HG03139 (cell line): ENCODE data around the gene RDH13.
A peak's percentile ranks its signal among the peaks of the same experiment; 100 is the strongest.
"Not testable (repeated sequence)": the region's sequence is repeated elsewhere in the genome, so short reads cannot be mapped to it uniquely, and the experiment has no call there.

ENCODE experiments used
- ATAC-seq: cut with Tn5 transposase; IDR thresholded peaks from one replicate; pipeline ENCODE4 v1.9.1; 2021; ENCODE audit not compliant: unreplicated experiment

RDH13 gene

DNA sequence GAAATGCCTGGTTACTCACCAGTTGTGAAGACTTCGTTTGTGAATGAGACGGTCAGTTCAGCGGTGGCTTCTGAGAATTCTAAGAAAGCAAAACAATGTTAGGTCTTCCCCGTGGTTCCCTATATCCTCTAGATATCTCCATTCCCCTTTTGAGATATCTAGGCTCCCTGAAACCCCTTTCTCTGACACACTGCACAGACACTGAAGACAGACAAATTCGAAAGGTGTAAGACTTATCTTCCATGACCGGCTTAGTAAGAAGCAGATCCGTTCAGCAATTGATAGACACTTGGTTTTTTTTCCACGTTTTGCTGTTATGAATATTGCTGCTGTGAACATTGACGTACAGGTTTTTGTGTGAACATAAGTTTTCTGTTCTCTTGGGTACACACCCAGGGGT, 44.3 kb downstream of the RDH13 start:
- no peak for ATAC-seq

DNA sequence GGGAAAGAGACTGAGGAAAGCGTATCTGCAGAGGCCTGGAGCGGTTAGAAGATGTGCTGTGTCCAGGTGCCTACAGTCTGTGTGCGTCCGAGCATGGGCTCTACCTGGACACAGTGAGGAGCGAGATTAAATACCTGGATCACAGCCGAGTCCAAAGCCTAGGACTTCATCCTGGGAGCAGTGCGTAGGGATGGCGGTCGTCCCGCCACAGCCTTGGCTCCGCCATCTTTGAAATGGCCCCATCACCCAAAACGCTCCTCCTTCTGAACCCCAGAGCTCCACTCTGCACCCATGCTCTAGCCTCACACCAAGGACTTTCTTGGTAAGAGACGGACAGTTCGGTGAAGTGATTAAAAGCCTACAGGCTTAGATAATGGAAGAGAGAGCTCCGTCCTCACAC, 44.7 kb downstream of the RDH13 start:
- ATAC-seq, result no peak

DNA sequence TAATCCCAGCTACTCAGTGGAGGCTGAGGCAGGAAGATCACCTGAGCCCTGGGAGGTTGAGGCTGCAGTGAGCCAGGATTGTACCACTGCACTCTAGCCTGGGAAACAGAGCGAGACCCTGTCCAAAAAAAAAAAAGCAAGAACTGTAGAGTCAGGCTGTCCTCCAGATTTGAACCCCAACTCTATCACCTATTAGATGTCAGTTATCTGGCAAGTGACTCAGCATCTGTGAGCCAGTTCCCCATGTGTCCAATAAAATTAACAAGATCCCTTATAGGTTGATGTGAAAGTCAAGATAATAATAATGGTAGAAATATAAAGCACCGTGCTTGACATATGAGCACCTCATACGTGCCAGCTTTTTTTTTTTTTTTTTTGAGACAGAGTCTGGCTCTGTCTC, 46.9 kb downstream of the RDH13 start:
- ATAC-seq, result no peak

DNA sequence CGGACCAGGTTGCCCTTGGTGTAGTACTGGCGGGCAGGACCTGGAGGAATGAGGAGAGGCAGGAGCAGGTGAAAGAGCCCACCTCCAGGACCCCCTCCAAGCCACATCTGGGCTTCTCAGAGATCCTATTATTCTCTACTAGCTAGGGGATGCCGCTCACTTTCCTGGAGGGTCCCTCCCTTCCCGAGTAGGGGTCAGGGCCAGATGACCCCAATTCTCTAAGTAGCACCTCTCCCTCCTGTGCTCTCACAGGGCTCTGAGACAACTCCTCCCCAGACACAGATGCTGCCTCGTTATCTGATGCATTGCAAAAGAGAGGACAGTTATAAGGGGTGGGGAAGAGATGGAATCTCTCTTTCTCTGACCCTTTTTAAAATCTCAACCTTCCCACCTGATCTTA, 47.8 kb downstream of the RDH13 start:
- no peak for ATAC-seq

DNA sequence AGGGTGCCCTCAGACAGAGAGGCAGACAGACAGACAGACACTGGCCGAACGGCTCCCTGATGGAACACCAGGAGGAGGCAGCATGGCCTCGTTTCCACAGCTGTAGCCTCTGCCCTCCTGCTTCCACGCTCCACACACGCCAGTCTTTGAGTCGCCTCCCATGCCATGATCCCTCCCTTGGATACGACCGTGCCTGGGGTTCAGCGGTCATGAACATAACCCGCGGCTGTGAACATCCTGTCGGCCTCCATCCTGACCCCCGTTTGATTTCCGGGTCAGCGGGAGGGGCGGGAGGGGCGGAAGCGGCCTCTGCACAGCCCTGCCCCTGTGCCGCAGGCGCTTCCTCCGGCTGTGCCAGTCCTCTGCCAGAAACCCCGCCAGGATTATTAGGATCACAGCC, 48.2 kb downstream of the RDH13 start:
- ATAC-seq, result no peak

DNA sequence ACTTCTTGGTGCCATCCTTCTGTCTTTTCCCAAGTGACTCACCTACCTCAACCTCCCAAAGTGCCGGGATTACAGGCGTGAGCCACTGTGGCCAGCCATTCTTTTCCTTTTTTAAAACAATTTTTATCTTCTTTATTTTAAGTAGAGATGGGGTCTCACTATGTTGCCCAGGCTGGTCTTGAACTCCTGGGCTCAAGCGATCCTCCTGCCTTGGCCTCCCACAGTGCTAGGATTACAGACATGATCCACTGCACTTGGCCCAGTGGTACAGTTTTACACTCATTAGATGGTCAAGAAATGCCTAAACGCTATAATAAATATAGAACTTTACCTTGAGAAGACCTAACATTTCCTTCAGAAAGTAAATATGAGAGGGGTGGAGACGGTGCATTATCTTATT, 49.4 kb downstream of the RDH13 start:
- no peak for ATAC-seq

DNA sequence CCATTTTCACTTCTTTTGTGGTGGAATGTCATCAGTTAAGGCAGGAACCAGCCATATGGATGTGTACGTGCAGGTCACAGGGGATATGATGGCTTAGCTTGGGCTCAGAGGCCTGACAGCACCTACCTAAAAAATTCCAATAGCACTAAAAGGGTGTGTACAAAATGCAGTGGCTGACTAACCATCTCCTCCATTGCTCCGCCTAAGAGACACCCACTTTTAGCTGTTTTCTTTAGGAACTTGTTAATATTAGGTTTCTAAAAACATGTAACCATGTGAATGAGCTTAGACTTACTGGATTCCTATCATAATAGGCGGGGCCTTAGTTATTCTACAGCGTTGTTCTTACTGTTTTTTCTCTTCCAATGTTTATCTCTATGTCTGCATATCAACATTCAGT, 50.6 kb downstream of the RDH13 start:
- ATAC-seq, result no peak

DNA sequence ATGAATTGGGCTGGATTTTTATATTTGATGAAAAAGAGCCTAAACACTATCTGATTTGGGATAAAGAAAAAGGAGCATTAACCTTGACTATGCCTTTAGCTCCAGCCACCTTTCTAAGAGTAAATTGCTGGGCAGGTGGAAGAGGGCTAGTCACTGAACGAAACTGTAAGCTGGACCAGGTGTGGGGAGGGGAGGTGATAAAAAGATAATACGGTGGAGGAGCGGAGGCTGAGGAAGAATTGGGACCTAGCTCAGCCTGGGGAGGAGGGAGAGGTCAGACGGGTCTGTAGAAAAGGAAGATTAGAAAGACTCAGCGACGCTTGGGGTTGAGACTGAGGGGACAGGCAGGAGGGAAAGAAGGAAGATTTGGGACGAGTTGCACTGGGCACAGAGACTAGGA, 52.4 kb downstream of the RDH13 start:
- ATAC-seq, result not testable (repeated sequence)

DNA sequence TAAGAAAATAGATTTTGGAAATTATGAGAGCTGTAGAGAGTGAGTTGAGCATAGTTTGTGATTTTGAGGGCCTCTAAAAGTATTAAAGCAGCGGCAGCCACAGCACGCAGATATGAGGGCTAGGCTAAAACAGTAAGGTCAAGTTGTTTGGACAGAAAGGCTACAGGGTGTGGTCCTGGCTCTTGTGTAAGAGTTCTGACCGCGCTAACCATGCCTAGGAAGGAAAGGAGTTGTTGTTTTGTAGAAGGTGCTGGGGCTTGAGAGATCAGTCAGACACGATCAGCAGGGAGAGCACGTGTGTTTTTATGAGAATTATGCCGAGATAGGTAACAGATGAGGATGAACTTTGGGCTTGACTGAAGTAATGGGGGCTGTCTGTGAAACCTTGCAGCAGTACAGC, 54.2 kb downstream of the RDH13 start:
- not testable (repeated sequence) for ATAC-seq

DNA sequence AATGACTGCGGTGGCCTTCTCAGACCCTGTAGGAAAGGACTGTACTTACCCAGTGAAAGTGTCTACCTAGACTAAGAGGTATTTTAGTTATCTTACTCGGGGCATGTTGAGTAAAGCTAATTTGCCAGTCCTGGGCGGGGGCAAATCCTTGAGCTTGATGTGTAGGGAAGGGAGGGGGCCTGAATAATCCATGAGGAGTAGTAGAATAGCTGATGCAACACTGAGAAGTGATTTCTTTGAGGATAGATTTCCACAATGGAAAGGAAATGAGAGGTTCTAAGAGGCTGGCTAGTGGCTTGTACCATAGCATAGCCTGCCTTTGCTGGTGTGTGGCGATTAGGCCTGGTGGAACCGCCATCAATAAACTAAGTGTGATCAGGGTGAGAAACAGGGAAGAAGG, 54.8 kb downstream of the RDH13 start:
- not testable (repeated sequence) for ATAC-seq

DNA sequence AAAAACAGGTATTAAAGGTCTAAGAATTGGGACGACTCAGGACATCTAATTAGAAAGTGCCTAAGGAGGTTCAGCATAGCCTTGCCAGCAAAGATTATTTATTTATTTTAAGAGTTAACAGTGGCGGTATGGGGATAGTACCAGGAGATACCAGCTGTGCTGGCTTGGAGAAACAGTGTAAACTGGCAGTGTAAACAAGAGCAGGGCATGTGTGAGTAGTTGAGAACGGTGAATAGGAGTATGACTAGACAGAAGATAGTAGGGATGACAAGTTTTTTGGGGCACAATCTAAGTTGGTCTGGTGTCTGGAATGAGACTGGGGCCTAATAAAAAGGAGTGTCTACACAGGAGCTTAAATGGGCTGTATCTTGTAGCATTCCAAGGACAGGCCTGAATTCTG, 55.4 kb downstream of the RDH13 start:
- not testable (repeated sequence) for ATAC-seq

DNA sequence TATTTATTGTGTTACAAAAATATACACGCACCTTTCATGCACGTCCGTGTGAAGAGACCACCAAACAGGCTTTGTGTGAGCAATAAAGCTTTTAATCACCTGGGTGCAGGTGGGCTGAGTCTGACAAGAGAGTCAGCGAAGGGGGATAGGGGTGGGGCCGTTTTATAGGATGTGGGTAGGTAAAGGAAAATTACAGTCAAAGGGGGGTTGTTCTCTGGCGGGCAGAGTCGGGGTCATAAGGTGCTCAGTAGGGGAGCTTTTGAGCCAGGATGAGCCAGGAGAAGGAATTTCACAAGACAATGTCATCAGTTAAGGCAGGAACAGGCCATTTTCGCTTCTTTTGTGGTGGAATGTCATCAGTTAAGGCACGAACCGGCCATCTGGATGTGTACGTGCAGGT, 56.2 kb downstream of the RDH13 start:
- not testable (repeated sequence) for ATAC-seq

DNA sequence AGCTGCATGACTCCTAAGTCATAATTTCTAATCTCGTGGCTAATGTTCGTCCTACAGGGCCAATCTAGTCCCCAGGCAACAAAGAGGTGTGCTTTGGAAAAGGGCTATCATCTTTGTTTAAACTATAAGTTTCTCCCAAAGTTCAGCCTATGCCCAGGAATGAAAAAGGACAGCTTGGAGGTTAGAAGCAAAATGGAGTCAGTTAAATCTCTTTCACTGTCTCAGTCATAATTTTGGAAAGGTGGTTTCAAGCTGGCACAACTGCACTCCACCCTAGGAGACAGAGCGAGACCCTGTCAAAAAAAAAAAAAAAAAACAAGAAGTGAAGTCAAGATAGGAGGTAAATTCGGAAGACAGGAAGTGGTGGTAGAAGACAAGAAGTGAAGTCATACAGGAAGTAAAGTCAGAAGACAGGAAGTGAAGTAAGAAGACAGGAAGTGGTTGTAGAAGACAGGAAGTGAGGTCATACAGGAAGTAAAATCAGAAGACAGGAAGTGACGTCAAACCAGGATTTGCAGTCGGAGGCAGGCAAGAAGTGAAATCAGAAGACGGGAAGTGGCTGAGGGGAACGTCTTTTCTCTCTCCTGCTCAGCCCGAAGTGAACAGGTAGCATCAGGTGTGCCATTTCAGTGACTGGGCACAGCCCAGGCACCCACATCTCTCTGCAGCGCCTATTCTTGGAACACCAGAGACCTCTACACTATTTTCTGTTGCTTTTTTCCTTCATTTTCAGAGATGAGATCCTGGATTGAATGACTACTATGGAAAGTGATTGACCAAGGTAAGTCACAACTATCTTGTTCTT, 57.1 kb downstream of the RDH13 start:
- peak; percentile 89 for ATAC-seq

DNA sequence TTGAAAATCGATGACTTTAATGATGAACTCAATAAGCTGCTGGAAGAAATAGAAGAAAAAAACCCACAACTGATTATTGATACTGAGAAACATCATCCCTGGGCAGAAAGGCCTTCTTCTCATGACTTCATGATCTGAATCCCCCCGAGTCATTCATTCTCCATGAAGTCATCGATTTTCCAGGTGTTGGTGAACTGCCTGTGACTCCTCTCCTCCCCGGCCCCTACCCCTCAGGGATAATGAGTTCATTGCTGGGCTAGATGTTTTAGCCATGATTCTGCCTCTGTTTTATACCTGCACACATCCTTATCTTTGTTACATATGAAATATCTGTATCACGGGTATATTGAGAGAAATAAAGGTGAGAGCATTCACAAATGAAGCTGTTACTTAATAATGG, 62.2 kb downstream of the RDH13 start:
- no peak for ATAC-seq

DNA sequence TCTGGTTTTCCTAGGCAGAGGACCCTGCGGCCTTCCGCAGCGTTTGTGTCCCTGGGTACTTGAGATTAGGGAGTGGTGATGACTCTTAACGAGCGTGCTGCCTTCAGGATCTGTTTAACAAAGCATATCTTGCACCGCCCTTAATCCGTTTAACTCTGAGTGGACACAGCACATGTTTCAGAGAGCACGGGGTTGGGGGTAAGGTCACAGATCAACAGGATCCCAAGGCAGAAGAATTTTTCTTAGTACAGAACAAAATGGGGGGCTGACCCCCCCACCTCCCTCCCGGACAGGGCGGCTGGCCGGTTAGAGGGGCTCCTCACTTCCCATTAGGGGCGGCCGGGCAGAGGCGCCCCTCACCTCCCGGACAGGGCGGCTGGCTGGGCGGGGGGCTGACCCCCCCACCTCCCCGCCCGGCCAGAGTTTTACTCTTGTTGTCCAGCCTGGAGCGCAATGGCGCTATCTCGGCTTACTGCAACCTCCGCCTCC, 64.2 kb downstream of the RDH13 start:
- ATAC-seq, result not testable (repeated sequence)

DNA sequence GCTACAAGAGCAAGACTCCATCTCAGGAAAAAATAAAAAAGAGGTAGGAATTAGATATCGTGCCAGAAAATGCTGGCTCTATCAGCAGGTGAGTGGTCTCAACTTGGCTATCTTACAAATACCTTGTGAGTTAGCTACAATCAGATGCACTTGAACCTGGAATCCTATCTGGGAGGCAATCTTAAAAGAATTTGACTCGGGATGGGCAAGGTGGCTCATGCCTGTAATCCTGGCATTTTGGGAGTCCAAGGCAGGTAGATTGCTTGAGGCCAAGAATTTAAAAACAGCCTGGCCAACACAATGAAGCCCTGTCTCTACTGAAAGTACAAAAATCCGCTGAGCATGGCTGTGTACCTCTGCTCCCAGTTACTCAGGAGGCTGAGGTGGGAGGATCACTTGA, 67.4 kb downstream of the RDH13 start:
- ATAC-seq, result no peak
